HG03095 (cell line): ENCODE measurements around the gene PLD5.
"Not testable (repeated sequence)": the region's sequence is repeated elsewhere in the genome, so short reads cannot be mapped to it uniquely, and the experiment has no call there.

Experiments used
- ATAC-seq: cut with Tn5 transposase; IDR thresholded peaks from one replicate; pipeline ENCODE4 v1.9.1; 2021; ENCODE audit warnings: moderate library complexity; ENCODE audit not compliant: unreplicated experiment

PLD5 gene

GRCh38 chr1:242288067-242288466 lies 236.4 kb downstream of the PLD5 start:
- not testable (repeated sequence) for ATAC-seq

GRCh38 chr1:242282758-242283485 lies 241.6 kb downstream of the PLD5 start:
- ATAC-seq: not testable (repeated sequence)

- ATAC-seq: not testable (repeated sequence)
Measured at GRCh38 chr1:242278406-242278805, 246.1 kb downstream of the PLD5 start.

GRCh38 chr1:242276769-242277168 lies 247.7 kb downstream of the PLD5 start:
- not testable (repeated sequence) for ATAC-seq

GRCh38 chr1:242267004-242267403 lies 257.5 kb downstream of the PLD5 start:
- not testable (repeated sequence) for ATAC-seq

- not testable (repeated sequence) for ATAC-seq
Measured at GRCh38 chr1:242264419-242264818, 260.1 kb downstream of the PLD5 start.

- ATAC-seq: no peak
Measured at GRCh38 chr1:242245255-242245654, 279.2 kb downstream of the PLD5 start.

GRCh38 chr1:242243472-242243871 lies 281.0 kb downstream of the PLD5 start:
- ATAC-seq: peak; percentile 97

- peak; percentile 29 for ATAC-seq
Measured at GRCh38 chr1:242242983-242243382, 281.5 kb downstream of the PLD5 start.

- no peak for ATAC-seq
Measured at GRCh38 chr1:242241936-242242335, 282.6 kb downstream of the PLD5 start.

GRCh38 chr1:242240691-242241090 lies 283.8 kb downstream of the PLD5 start:
- ATAC-seq: no peak

GRCh38 chr1:242240077-242240476 lies 284.4 kb downstream of the PLD5 start:
- ATAC-seq: no peak

- ATAC-seq: no peak
Measured at GRCh38 chr1:242239398-242239797, 285.1 kb downstream of the PLD5 start.

GRCh38 chr1:242237051-242237450 lies 287.4 kb downstream of the PLD5 start:
- no peak for ATAC-seq

GRCh38 chr1:242228991-242229390 lies 295.5 kb downstream of the PLD5 start:
- ATAC-seq: no peak

- peak; percentile 54 for ATAC-seq
Measured at GRCh38 chr1:242225767-242226573, 298.5 kb downstream of the PLD5 start.

- not testable (repeated sequence) for ATAC-seq
Measured at GRCh38 chr1:242224878-242225766, 299.4 kb downstream of the PLD5 start.

GRCh38 chr1:242224461-242224860 lies 300.0 kb downstream of the PLD5 start:
- no peak for ATAC-seq

- ATAC-seq: no peak
Measured at GRCh38 chr1:242219905-242220304, 304.6 kb downstream of the PLD5 start.

GRCh38 chr1:242219298-242219901 lies 305.1 kb downstream of the PLD5 start:
- ATAC-seq: no peak

GRCh38 chr1:242216368-242216767 lies 308.1 kb downstream of the PLD5 start:
- ATAC-seq: no peak
